Kidney (tissue), 14 donors: ENCODE data around the gene ZNF835. TPM values are rescaled to one million over a fixed set of nuclear protein-coding genes. Genes with fewer than 3 reads are reported as not detected.

Source experiments
- DNase-seq, 5 donors: peaks; one replicate each; pipeline ENCODE4 v3.0.0-alpha.2; 2013 to 2020
- FAIRE-seq: peaks from 2 replicates; lab custom pipeline; 2012; peaks lifted over from hg19 to GRCh38; lab: Jason Lieb, UNC
- H3K27ac ChIP-seq, 2 donors: one replicate each; pipeline ENCODE4 v1.7.0; 2013; ENCODE audit warnings: low read depth in 2 of 2, low read length in 2 of 2, inconsistent platforms in 1 of 2
- H3K27me3 ChIP-seq: one replicate; pipeline ENCODE4 v1.7.1; 2013; ENCODE audit warnings: low read length, inconsistent platforms; ENCODE audit not compliant: control insufficient read depth, insufficient read depth
- H3K36me3 ChIP-seq, 3 donors: one replicate each; pipeline versions ENCODE4 v1.7.0 to v1.7.1; 2013; ENCODE audit warnings: low read length in 3 of 3, control low read depth in 1 of 3, inconsistent platforms in 1 of 3; ENCODE audit not compliant: insufficient read depth in 3 of 3, control insufficient read depth in 2 of 3
- H3K4me1 ChIP-seq, 3 donors: one replicate each; pipeline versions ENCODE4 v1.7.0 to v1.7.1; 2013; ENCODE audit warnings: low read length in 3 of 3, inconsistent platforms in 1 of 3, low read depth in 1 of 3; ENCODE audit not compliant: control insufficient read depth in 2 of 3, insufficient read depth in 2 of 3
- H3K4me3 ChIP-seq, 3 donors: one replicate each; pipeline versions ENCODE4 v1.7.0 to v1.8.1; 2013; ENCODE audit warnings: low read length in 3 of 3, control low read depth in 1 of 3, inconsistent platforms in 1 of 3
- H3K9ac ChIP-seq, 3 donors: one replicate each; pipeline versions ENCODE4 v1.7.0 to v1.7.1; 2013; ENCODE audit warnings: low read length in 3 of 3, control low read depth in 1 of 3, inconsistent platforms in 1 of 3
- H3K9me3 ChIP-seq, 3 donors: one replicate each; pipeline versions ENCODE4 v1.7.0 to v1.7.1; 2013; ENCODE audit warnings: low read length in 3 of 3, control low read depth in 1 of 3, inconsistent platforms in 1 of 3; ENCODE audit not compliant: control insufficient read depth in 2 of 3, insufficient read depth in 1 of 3
- intact Hi-C: fragments of 100-400 bp; cut with DNase I; formaldehyde crosslinking; loops from one replicate; pipeline ENCODE4 v1.11.1; 2022
- polyA plus RNA-seq: library from polyadenylated mRNA; stranded (reverse); fragments of 350-450 nt; fragmentation: Illumina TruSeq; extraction: RNeasy Lipid Tissue Mini Kit (QIAGEN cat#74804); gene quantifications from one replicate; pipeline ENCODE4 v1.2.3, GENCODE V29; 2014; ENCODE audit warnings: low read depth, low replicate concordance; ENCODE audit not compliant: insufficient read depth
- total RNA-seq: library from RNA; stranded (reverse); fragmentation: NEBNext Ultra II Directional; extraction: Animal tissue kit (Norgen Biotek cat#: 25700); gene quantifications from one replicate; pipeline ENCODE4 v1.2.1, GENCODE V29; 2021
- TF ChIP-seq, protein P1 (sequence below): IDR thresholded peaks from 3 replicates; pipeline ENCODE4 v1.5.1; 2012; ENCODE audit warnings: mild to moderate bottlenecking, moderate library complexity, borderline replicate concordance; ENCODE audit not compliant: insufficient read depth; ENCODE audit errors: extremely low read depth
- donor health status: control.
- donor health status: control.
- donor health status: control.
- donor health status: control.
- donor health status: control.
- donor health status: DM: yes; HTN: yes; CAD: no.
- donor health status: Normal renal cell carcinoma (clear cell type).

The ZNF835 gene
- total and polyA plus RNA-seq, 2 donors from 2014 or later = 1.7 to 5.3 TPM

DNA sequence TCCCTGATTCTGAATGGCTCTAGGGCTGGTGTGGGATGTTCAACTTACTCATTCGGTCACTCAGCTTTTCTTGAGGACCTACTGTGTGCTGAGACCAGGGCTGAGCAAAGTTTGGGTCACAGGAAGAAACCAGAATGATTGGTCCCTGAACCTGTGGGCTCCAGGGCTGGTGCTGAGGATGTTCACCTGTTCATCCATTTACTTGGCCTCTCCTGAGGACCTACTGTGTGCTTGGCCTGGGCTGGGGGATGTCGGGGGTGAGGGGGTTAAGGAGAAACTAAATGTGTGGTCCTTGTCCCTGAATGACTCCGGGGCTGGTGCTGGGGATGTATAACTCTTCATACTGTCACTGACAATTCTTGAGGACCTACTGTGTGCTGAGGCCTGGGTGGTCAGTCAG lies 10.3 kb downstream of the ZNF835 start:
- Histone ChIP-seq H3K9ac (no peak overlapping the region), H3K4me1 (no peaks in the 10 kb centered on the region), H3K36me3 (peaks cover 0 to 5% (median 3%) of the 10 kb centered on the region in 3 donors), H3K27me3 (no peaks in the 10 kb centered on the region), H3K27ac (no peak overlapping the region), H3K9me3 (no peaks in the 10 kb centered on the region), H3K4me3 (no peak overlapping the region)
- TF ChIP-seq, protein P1, sequence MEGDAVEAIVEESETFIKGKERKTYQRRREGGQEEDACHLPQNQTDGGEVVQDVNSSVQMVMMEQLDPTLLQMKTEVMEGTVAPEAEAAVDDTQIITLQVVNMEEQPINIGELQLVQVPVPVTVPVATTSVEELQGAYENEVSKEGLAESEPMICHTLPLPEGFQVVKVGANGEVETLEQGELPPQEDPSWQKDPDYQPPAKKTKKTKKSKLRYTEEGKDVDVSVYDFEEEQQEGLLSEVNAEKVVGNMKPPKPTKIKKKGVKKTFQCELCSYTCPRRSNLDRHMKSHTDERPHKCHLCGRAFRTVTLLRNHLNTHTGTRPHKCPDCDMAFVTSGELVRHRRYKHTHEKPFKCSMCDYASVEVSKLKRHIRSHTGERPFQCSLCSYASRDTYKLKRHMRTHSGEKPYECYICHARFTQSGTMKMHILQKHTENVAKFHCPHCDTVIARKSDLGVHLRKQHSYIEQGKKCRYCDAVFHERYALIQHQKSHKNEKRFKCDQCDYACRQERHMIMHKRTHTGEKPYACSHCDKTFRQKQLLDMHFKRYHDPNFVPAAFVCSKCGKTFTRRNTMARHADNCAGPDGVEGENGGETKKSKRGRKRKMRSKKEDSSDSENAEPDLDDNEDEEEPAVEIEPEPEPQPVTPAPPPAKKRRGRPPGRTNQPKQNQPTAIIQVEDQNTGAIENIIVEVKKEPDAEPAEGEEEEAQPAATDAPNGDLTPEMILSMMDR = no peak
- intact Hi-C loops = no loop called here
- DNase-seq = peak in 1 of 5 donors; percentile 29
- FAIRE-seq = no peak

DNA sequence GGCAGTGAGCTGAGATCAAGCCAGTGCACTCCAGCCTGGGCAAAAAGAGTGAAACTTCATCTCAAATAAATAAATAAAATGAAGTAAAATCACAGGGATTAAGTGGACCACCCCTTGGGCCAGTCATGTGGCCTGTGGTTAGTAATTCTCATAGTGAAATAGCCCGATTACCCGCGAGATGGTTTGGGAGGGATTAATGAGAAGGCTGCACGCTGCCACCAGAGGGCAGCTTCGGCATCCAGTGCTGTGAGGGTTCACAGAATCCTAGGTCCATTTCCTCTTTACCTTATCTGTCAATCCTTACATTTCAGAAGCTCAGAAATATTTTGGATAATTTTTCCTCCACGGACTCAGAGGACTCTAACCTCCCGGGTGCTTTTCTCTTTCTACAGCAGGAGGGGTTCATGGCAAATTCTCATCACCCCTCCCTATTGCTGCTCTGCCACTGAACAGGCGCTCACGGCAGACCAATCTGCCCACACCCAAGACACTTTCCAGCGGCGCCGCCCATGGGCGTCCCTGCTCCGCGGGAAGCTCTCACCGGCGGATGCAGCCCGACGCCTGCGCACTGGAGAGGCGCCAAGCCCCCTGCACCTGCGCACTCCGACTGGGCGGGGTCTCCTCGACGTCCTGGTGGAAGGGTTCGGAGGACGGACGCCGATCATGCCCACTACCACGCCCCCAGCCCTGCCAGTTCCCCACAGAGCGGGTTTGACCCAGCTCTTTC lies 11.0 kb downstream of the ZNF835 start:
- peak in 4 of 5 donors; percentile 5 to 58 (median 29) for DNase-seq
- Histone ChIP-seq H3K27me3 (no peaks in the 10 kb centered on the region), H3K9ac (no peak overlapping the region), H3K4me1 (no peaks in the 10 kb centered on the region), H3K4me3 (no peak overlapping the region), H3K27ac (no peak overlapping the region), H3K9me3 (no peaks in the 10 kb centered on the region), H3K36me3 (peaks cover 0 to 5% (median 3%) of the 10 kb centered on the region in 3 donors)
- no peak for FAIRE-seq
- intact Hi-C loops = no loop called here
- TF ChIP-seq, protein P1 = peak; percentile 33

DNA sequence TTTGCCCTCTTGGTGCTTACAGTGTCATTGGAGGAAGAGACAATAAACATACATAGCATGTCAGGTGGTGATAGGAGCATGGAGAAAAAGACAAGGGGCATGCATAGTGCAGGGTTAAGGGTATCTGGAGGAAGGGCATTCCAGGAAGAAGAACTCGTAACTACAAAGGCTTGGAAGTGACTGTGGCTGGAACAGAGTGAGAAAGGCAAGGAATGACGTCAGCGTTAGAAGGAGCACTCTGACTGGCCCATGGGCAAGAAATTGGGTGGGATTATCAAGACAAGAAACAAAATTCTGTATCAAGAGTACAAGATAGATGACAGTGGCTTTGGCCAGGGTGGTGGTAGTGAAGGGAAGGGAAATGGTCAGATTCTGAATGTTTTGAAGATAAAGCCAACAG lies 17.4 kb downstream of the ZNF835 start:
- no peak for FAIRE-seq
- no peak overlapping the region for H3K4me3 ChIP-seq

More for the DNA sequence above, 17.4 kb downstream of the ZNF835 start:
- no peak overlapping the region for H3K9ac ChIP-seq
- H3K27me3 ChIP-seq = no peaks in the 10 kb centered on the region
- no peaks in the 10 kb centered on the region for H3K9me3 ChIP-seq
- no peaks in the 10 kb centered on the region for H3K4me1 ChIP-seq
- intact Hi-C loops = no loop called here
- H3K36me3 ChIP-seq = no peaks in the 10 kb centered on the region
- no peak overlapping the region for H3K27ac ChIP-seq
- no peak for DNase-seq
- TF ChIP-seq, protein P1 = no peak
